ENCODE measurements around the gene CMTM7.
"Not testable (repeated sequence)": the region's sequence is repeated elsewhere in the genome, so short reads cannot be mapped to it uniquely, and the experiment has no call there.

The CMTM7 gene

GRCh38 chr3:32383136-32383711 is 8.4 kb upstream of the CMTM7 start:
- no peak for DNase-seq

- DNase-seq, result no peak
Observed at GRCh38 chr3:32384938-32385337, 6.7 kb upstream of the CMTM7 start.

- DNase-seq, result no peak
Observed at GRCh38 chr3:32387512-32387911, 4.1 kb upstream of the CMTM7 start.

GRCh38 chr3:32389577-32389976 is 2.1 kb upstream of the CMTM7 start:
- not testable (repeated sequence) for DNase-seq

- no peak for DNase-seq
Observed at GRCh38 chr3:32392536-32393302, 1.1 kb downstream of the CMTM7 start.

- no peak for DNase-seq
Observed at GRCh38 chr3:32395496-32395895, 3.8 kb downstream of the CMTM7 start.

- no peak for DNase-seq
Observed at GRCh38 chr3:32397941-32398340, 6.3 kb downstream of the CMTM7 start.

GRCh38 chr3:32398531-32398930 is 6.9 kb downstream of the CMTM7 start:
- no peak for DNase-seq

GRCh38 chr3:32399030-32399620 is 7.5 kb downstream of the CMTM7 start:
- DNase-seq, result peak; percentile 47

GRCh38 chr3:32401126-32401525 is 9.5 kb downstream of the CMTM7 start:
- no peak for DNase-seq

GRCh38 chr3:32401556-32402081 is 10.0 kb downstream of the CMTM7 start:
- peak; percentile 61 for DNase-seq

- no peak for DNase-seq
Observed at GRCh38 chr3:32403663-32404062, 12.0 kb downstream of the CMTM7 start.

- DNase-seq, result no peak
Observed at GRCh38 chr3:32404714-32405113, 13.1 kb downstream of the CMTM7 start.

- no peak for DNase-seq
Observed at GRCh38 chr3:32405155-32405554, 13.5 kb downstream of the CMTM7 start.

GRCh38 chr3:32405711-32406323 is 14.2 kb downstream of the CMTM7 start:
- no peak for DNase-seq

- no peak for DNase-seq
Observed at GRCh38 chr3:32406486-32407408, 15.1 kb downstream of the CMTM7 start.

GRCh38 chr3:32410367-32411246 is 19.0 kb downstream of the CMTM7 start:
- DNase-seq, result no peak

- DNase-seq, result no peak
Observed at GRCh38 chr3:32411442-32411841, 19.8 kb downstream of the CMTM7 start.

GRCh38 chr3:32412887-32413286 is 21.2 kb downstream of the CMTM7 start:
- DNase-seq, result no peak

- no peak for DNase-seq
Observed at GRCh38 chr3:32413845-32414521, 22.3 kb downstream of the CMTM7 start.
